Tibial artery (tissue), 4 donors: ENCODE measurements around the gene KRT78.
A peak's percentile ranks its signal among the peaks of the same experiment; 100 is the strongest.

Experiments used
- DNase-seq, 2 donors: peaks; one replicate each; pipeline ENCODE4 v3.0.0-alpha.2; 2019
- H3K27ac ChIP-seq, 2 donors: fragments of 200-600 bp; sonication (generic) in 1 of 2; 1 replicate in 1 of 2; 2 replicates in 1 of 2; pipeline ENCODE4 v1.5.1; 2018 to 2019; ENCODE audit warnings: mild to moderate bottlenecking in 1 of 2
- H3K27me3 ChIP-seq, 2 donors: fragments of 200-600 bp; sonication (generic) in 1 of 2; one replicate each; pipeline versions ENCODE4 v1.5.1 to v1.6.0; 2016 to 2019
- H3K36me3 ChIP-seq, 3 donors: fragments of 200-600 bp; sonication (generic) in 2 of 3; one replicate each; pipeline ENCODE4 v1.5.1; 2016 to 2019; ENCODE audit warnings: mild to moderate bottlenecking in 2 of 3
- H3K4me1 ChIP-seq, 4 donors: fragments of 200-600 bp; sonication (generic) in 2 of 4; 1 replicate in 3 of 4; 2 replicates in 1 of 4; pipeline ENCODE4 v1.5.1; 2016 to 2019
- H3K4me3 ChIP-seq, 2 donors: fragments of 200-600 bp; sonication (generic) in 1 of 2; 1 replicate in 1 of 2; 2 replicates in 1 of 2; pipeline ENCODE4 v1.5.1; 2018 to 2019; ENCODE audit warnings: mild to moderate bottlenecking in 2 of 2
- H3K9me3 ChIP-seq, 3 donors: fragments of 200-600 bp; sonication (generic) in 1 of 3; one replicate each; pipeline ENCODE4 v1.5.1; 2016 to 2019
- CTCF ChIP-seq, 2 experiments: fragments of 200-600 bp in 1 of 2; fragments of 450-650 bp in 1 of 2; IDR thresholded peaks; one replicate each; pipeline ENCODE4 v1.5.1; 2017 to 2019; ENCODE audit warnings: antibody characterized with exemption in 2 of 2, mild to moderate bottlenecking in 1 of 2, moderate library complexity in 1 of 2
- intact Hi-C: fragments of 100-400 bp; cut with DNase I; formaldehyde crosslinking; loops from one replicate; pipeline ENCODE4 v1.15.0; 2023; ENCODE audit warnings: low total_unique reads

Gene KRT78

DNA sequence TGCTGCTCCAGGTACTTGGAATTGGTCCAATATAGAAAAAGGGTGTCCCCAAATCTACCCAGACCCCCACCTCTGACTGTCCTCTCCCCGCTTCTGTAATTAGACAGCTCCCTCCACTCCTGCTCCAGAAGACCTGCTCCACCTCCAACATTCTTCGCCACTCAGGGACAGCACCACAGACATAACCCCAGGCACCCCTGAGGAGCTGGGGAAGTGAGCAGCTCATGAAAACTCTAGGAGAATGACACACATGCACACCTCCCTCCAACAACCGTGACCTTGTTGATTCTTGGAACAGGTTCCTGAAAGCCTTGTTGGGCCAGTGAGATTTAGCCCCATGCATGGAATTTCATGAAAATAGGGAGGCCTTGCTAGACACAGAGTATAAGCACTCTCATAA, 43.1 kb downstream of the KRT78 start:
- intact Hi-C loops = no loop called here
- no peak overlapping the region for H3K4me3 ChIP-seq
- no peaks in the 10 kb centered on the region for H3K36me3 ChIP-seq
- no peak for TF ChIP-seq CTCF (IDR thresholded peaks at IDR 0.05)
- DNase-seq = no peak
- H3K27ac ChIP-seq = no peak overlapping the region
- H3K4me1 ChIP-seq = no peaks in the 10 kb centered on the region
- H3K27me3 ChIP-seq = peaks cover 0 to 6% of the 10 kb centered on the region in 2 donors
- no peaks in the 10 kb centered on the region for H3K9me3 ChIP-seq

DNA sequence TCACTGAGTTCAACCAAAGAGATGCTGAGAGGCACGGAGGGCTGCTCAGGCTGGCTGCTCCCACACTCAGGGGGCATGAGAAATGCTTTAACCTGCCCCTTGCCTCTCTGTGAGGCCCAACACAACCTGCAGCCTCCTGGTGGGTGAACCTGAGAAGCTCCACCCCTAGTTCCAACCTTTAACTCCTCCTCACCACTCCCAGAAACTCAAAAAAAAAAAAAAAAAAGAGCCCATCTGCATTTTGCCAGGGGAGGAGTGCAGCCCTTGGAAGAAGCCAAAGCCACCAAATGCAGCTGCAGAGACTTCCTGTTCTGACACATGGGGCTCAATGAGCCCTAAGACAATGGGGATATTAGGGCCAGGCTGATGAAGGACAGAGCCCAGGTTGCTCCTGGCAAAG, 43.8 kb downstream of the KRT78 start:
- no peak overlapping the region for H3K4me3 ChIP-seq
- H3K27ac ChIP-seq = no peak overlapping the region
- no peaks in the 10 kb centered on the region for H3K9me3 ChIP-seq
- no peaks in the 10 kb centered on the region for H3K36me3 ChIP-seq
- no peak for DNase-seq
- intact Hi-C loops = no loop called here
- H3K4me1 ChIP-seq = no peaks in the 10 kb centered on the region
- peaks cover 0 to 6% of the 10 kb centered on the region in 2 donors for H3K27me3 ChIP-seq
- TF ChIP-seq CTCF (IDR thresholded peaks at IDR 0.05) = no peak

GRCh38 chr12:52802442-52802841, 46.4 kb downstream of the KRT78 start:
- no peak for TF ChIP-seq CTCF (IDR thresholded peaks at IDR 0.05)

DNA sequence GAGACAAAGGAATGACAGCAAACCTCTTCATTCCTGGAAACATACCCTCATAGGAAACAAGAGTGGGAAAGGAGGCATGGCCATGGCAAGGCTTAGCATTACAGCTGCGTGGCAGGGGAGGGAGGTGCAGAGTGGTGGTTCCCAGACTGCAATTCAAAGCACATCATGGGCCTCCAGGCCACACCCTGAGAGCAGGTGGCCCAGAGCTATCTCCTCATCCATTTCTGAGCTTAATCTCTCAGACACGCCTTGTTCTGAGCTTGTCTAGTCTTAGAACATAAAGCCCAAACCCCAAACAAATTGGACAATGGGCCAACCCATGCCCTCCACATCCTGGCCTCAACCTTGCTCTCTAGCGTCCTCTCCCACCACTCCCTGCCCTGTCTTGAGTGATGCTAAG, 47.0 kb downstream of the KRT78 start:
- DNase-seq = peak in 1 of 2 donors; percentile 32
- intact Hi-C loops = no loop called here
- no peaks in the 10 kb centered on the region for H3K9me3 ChIP-seq
- no peak for TF ChIP-seq CTCF (IDR thresholded peaks at IDR 0.05)
- no peaks in the 10 kb centered on the region for H3K4me1 ChIP-seq
- no peaks in the 10 kb centered on the region for H3K36me3 ChIP-seq
- H3K27me3 ChIP-seq = no peaks in the 10 kb centered on the region
- H3K27ac ChIP-seq = no peak overlapping the region
- no peak overlapping the region for H3K4me3 ChIP-seq

More at GRCh38 chr12:52802442-52802841, 46.4 kb downstream of the KRT78 start:
- intact Hi-C loops = no loop called here
- peak in 1 of 2 donors; percentile 10 for DNase-seq
- Histone ChIP-seq H3K36me3 (no peaks in the 10 kb centered on the region), H3K4me1 (no peaks in the 10 kb centered on the region), H3K9me3 (no peaks in the 10 kb centered on the region), H3K4me3 (no peak overlapping the region), H3K27ac (no peak overlapping the region), H3K27me3 (no peaks in the 10 kb centered on the region)

DNA sequence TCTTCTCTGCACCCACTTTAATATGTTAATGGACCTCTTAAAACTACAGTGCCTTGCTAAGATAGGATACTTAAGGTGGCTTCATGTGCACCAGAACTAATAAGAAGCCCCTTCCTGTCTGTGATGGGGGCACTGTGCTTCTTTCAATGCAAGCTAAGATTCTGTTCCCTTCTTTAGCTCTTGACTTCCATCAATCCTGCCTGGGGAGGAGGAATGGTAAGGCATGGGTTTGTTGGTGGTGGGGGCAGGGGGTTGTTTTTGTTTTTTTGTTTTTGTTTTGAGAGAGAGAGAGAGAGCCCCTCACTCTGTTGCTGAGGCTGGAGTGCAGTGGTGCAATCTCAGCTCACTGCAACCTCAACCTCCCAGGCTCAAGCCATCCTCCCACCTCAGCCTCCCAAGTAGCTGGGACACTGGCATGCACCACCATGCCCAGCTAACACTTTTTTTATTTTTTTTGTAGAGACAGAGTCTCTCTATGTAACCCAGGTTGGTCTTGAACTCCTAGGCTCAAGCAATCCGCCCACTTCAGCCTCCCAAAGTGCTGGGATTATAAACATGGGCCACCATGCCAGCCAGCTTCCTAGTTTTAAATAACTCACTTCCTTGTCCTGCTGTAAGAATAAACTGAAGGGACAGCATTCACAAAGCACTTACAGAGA, 48.4 kb downstream of the KRT78 start:
- no peak overlapping the region for H3K27ac ChIP-seq
- H3K27me3 ChIP-seq = no peaks in the 10 kb centered on the region
- no peaks in the 10 kb centered on the region for H3K36me3 ChIP-seq
- intact Hi-C loops = no loop called here
- no peaks in the 10 kb centered on the region for H3K9me3 ChIP-seq
- no peak for DNase-seq
- no peaks in the 10 kb centered on the region for H3K4me1 ChIP-seq
- H3K4me3 ChIP-seq = no peak overlapping the region
- no peak for TF ChIP-seq CTCF (IDR thresholded peaks at IDR 0.05)
